ELR (cell line): Measurements from ENCODE around the gene OR6C68.
"Not testable (repeated sequence)": the region's sequence is repeated elsewhere in the genome, so short reads cannot be mapped to it uniquely, and the experiment has no call there.

Experiments used
- DNase-seq: peaks from one replicate; pipeline ENCODE4 v3.0.0-alpha.2; 2015; ENCODE audit warnings: low read depth

OR6C68 gene

GRCh38 chr12:55492078-55492477 is at the start of gene OR6C68:
OR6C68 (plus strand) TSS chr12:55492378; CDS start chr12:55492378, 0 bp downstream.
- DNase-seq = no peak

GRCh38 chr12:55443776-55444175 is 48.4 kb upstream of the OR6C68 start, which contains the start of gene OR6C2:
OR6C2 (plus strand) TSS chr12:55444076; CDS start chr12:55452214, 8,138 bp downstream.
- DNase-seq = no peak

GRCh38 chr12:55445357-55445756 is 46.8 kb upstream of the OR6C68 start:
- DNase-seq = no peak

- DNase-seq = no peak
Observed at GRCh38 chr12:55446326-55446725, 45.9 kb upstream of the OR6C68 start.

GRCh38 chr12:55448825-55449224 is 43.4 kb upstream of the OR6C68 start:
- DNase-seq = no peak

GRCh38 chr12:55464926-55465325 is 27.3 kb upstream of the OR6C68 start:
- not testable (repeated sequence) for DNase-seq

- DNase-seq = no peak
Observed at GRCh38 chr12:55467836-55468235, 24.3 kb upstream of the OR6C68 start.

GRCh38 chr12:55469291-55469690 is 22.9 kb upstream of the OR6C68 start:
- no peak for DNase-seq

GRCh38 chr12:55470088-55470829 is 21.9 kb upstream of the OR6C68 start, which contains the start of gene OR6C70:
OR6C70 (minus strand) TSS chr12:55470138; CDS start chr12:55470138, 0 bp downstream.
- peak; percentile 48 for DNase-seq

GRCh38 chr12:55472264-55472663 is 19.9 kb upstream of the OR6C68 start:
- no peak for DNase-seq

- DNase-seq = not testable (repeated sequence)
Observed at GRCh38 chr12:55479136-55479535, 13.0 kb upstream of the OR6C68 start.

GRCh38 chr12:55484284-55484683 is 7.9 kb upstream of the OR6C68 start:
- DNase-seq = not testable (repeated sequence)

GRCh38 chr12:55495490-55495889 is 3.3 kb downstream of the OR6C68 start:
- no peak for DNase-seq

- no peak for DNase-seq
Observed at GRCh38 chr12:55499231-55499630, 7.1 kb downstream of the OR6C68 start.

GRCh38 chr12:55499810-55500252 is 7.7 kb downstream of the OR6C68 start:
- no peak for DNase-seq

GRCh38 chr12:55501601-55502000 is 9.4 kb downstream of the OR6C68 start:
- DNase-seq = no peak

- DNase-seq = peak; percentile 10
Observed at GRCh38 chr12:55515696-55516095, 23.5 kb downstream of the OR6C68 start.

GRCh38 chr12:55516391-55516790 is 24.2 kb downstream of the OR6C68 start:
- no peak for DNase-seq
